ENCODE data around the gene PDIA6.

- no peak for TF ChIP-seq CTCF (IDR thresholded peaks at IDR 0.05)
- TF ChIP-seq POLR2A (IDR thresholded peaks at IDR 0.05), result no peak
These were observed 19.8 kb downstream of the PDIA6 start for GRCh38 chr2:10792660-10793400.
